GF-D8 (cell line): ENCODE results near the gene MYOM1.
A peak's percentile ranks its signal among the peaks of the same experiment; 100 is the strongest.

Source experiments
- DNase-seq: peaks from one replicate; lab custom pipeline; 2025; lab: John Stamatoyannopoulos, UW

The MYOM1 gene

GRCh38 chr18:3184275-3184963 is 35.3 kb downstream of the MYOM1 start:
- DNase-seq = no peak

GRCh38 chr18:3183103-3183717 is 36.6 kb downstream of the MYOM1 start:
- no peak for DNase-seq

DNA sequence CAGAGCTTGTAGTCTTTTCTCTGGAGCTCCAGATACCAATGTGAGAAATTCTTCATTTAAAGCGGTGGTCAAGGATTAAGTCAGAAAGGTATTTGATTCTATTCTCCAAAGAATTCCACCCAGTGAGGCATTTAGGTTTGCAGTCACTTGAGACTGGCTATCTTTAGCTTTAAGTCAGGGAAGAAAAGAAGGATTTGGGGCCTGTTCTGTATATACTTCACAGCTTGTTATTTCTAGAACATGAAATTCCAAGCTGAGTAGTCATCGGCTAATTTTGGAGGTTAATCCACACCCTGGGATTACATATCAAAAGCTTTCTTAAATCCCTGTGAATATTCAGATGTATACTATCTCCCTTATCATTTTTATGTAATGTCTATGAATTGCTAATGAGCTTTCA is 39.4 kb downstream of the MYOM1 start:
- DNase-seq = no peak

- no peak for DNase-seq
Observed at GRCh38 chr18:3179430-3180089, 40.2 kb downstream of the MYOM1 start.

- peak; percentile 83 for DNase-seq
Observed at GRCh38 chr18:3177902-3178687, 41.7 kb downstream of the MYOM1 start.

DNA sequence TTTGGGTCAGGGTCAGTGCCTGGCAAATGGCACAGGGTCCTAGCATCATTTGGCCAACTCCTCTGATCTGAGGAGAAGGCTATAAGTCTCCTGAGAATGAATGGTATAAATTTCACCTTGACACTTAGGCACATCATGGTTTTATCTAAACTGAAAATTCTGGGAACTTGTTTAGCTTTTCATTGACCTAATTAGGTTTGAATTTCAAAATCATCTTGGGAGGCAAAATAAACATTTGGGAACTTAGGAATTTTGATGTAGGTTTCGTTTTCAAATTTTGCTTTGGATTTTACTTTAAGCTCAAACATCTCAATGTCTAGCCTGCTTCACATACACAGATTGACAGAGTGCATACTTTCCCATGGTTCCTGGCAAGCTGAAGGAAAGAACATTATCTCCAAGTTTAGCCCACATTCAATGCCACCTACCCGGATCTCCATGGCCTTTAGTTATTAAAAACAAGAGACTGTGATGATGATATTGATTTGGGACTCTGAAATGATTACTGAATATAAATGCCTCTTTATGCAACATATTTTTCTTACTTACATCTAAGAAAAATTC is 44.5 kb downstream of the MYOM1 start:
- DNase-seq = no peak

DNA sequence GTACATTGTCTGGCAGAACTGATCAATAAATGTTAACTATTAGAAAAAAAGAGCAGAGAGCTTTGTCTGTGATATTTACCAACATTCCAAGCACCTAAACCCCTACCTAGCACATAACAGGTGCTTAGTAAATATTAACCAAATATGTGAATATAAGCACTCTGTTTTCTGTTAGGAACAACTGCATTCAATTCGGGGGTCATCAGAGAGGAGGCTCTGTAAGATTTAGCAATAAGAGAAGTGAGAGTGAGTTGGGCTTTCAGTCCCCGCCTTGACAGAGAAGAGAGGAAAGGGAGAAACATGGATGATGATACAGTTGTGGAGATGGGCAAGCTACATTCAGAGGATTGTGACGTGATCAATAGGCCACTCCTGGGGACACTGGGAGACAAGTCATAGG is 47.7 kb downstream of the MYOM1 start:
- no peak for DNase-seq

GRCh38 chr18:3171631-3172030 is 48.1 kb downstream of the MYOM1 start:
- no peak for DNase-seq

- DNase-seq = no peak
Observed at GRCh38 chr18:3170441-3171161, 49.2 kb downstream of the MYOM1 start.

DNA sequence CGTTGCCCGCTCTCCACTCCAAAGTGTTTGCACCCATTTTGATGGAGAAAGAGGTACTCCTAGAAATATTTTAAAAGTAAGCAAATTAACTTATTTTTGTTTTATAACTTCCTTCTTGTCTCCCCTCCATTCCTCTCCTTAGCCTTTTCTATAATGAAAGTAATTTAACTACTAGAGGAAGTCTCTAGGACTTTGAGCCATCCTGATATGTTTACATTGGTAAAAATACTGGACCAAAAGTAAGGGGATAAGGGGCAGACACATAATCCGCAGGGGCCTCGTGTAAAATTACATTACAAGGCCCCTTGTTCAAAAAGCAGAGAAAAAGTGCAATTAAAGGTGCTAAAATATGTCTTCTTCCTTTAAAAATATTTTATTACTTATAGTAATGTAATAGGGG is 55.4 kb downstream of the MYOM1 start:
- no peak for DNase-seq

DNA sequence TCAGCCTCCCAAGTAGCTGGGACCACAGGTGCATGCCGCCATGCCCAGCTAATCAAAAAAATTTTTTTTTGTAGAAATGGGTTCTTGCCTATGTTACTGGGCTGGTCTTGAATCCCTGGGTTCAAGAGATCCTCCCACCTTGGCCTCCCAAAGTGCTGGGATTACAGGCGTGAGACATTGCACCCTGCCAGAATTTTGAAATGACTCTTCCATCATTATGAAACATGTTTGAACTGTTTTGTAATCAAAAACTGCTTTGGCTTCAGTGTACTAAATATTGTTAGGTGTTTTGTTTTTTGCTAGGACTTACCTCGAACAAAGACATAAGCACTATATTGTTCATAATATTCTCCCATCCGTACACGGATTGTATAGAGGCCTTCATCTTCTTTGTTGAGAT is 55.8 kb downstream of the MYOM1 start:
- no peak for DNase-seq

- no peak for DNase-seq
Observed at GRCh38 chr18:3162181-3162580, 57.6 kb downstream of the MYOM1 start.

DNA sequence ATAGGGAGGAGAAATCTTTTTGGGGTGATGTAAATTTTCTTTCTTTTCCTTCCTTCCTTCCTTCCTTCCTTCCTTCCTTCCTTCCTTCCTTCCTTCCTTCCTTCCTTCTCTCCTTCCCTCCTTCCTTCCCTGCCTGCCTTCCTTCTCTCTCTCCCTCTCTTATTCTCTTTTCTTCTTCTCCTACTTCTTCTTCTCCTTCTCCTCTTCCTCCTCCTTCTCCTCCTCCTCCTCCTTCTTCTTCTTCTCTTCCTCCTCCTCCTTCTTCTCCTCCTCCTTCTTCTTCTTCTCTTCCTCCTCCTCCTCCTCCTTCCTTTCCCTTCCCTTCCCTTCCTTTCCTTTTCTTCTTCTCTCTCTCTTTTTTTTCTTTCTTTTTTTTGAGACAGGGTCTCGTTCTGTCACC is 59.9 kb downstream of the MYOM1 start:
- no peak for DNase-seq

- DNase-seq = no peak
Observed at GRCh38 chr18:3157606-3158005, 62.2 kb downstream of the MYOM1 start.

GRCh38 chr18:3157086-3157485 is 62.7 kb downstream of the MYOM1 start:
- DNase-seq = no peak

- no peak for DNase-seq
Observed at GRCh38 chr18:3156325-3156640, 63.5 kb downstream of the MYOM1 start.

DNA sequence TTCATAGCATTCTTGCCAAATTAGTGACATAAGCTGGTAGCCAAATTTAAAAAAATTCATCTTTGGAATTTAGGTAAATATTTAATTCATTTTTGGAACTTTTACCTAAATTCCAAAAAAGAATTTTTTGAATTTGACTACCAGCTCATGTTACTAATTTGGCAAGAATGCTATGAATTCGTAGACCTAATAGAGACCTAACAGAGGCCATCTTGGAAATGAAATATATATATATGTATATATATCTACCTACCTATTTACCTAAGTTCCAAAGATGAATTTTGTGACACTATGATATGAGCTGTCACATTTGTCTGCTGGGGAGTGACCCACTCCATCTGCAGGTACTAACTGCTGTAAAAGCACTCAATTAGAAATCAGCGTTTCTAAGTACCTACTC is 65.6 kb downstream of the MYOM1 start:
- no peak for DNase-seq

DNA sequence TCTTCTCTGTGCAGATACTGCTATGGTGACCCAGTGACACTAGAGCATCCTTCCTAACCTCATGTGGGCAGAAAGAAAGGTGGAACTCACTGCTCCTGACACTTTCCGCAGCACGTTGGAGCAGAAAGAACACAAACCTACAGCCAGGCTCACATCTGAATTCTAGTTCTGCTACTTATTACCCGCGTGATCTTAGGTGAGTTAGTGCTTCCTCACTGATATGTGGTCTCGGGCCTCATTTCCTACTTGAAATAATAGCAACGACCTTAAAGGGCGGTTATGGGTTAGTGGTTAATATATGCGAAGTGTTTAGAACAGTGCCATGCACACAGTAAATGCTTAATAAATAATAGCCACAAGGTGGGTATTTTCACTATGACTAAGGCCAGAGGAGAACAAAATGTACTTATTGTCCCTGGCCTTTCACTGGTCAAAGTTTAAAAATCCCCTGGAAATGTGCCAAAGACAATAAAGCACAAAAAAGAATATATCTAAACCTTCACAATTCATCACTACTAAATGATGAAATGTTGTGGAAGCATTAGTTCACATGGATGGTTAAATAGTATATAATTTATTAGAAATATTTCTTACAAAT is 66.6 kb downstream of the MYOM1 start:
- DNase-seq = no peak

- DNase-seq = no peak
Observed at GRCh38 chr18:3152294-3152693, 67.5 kb downstream of the MYOM1 start.

- no peak for DNase-seq
Observed at GRCh38 chr18:3151399-3152264, 68.1 kb downstream of the MYOM1 start.

DNA sequence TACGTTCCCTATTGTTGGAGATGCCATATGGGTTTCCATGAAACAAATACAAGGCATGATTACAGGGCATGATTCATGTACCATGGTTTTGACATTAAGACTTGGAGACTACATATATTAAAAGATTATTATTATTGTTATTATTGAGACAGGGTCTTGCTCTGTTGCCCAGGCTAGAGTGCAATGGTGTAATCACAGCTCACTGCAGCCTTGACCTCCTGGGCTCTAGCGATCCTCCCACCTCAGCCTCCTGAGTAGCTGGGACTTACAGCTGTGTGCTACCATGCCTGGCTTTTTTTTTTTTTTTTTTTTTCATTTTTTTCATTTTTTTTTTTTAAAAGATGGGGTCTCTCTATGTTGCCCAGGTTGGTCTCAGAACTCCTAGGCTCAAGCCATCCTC is 69.1 kb downstream of the MYOM1 start:
- DNase-seq = no peak
